Thyroid gland (tissue), 4 donors: ENCODE data around the gene PTCH2. TPM values are rescaled to one million over a fixed set of nuclear protein-coding genes. Genes with fewer than 3 reads are reported as not detected.
A peak's percentile ranks its signal among the peaks of the same experiment; 100 is the strongest.

ENCODE experiments used
- DNase-seq, 2 donors: peaks; one replicate each; pipeline ENCODE4 v3.0.0-alpha.2; 2019
- H3K27ac ChIP-seq, 3 donors: fragments of 200-600 bp; sonication (generic); 1 replicate in 2 of 3; 2 replicates in 1 of 3; pipeline ENCODE4 v1.5.1; 2016 to 2019; ENCODE audit warnings: mild to moderate bottlenecking in 1 of 3, moderate library complexity in 1 of 3
- H3K27me3 ChIP-seq: fragments of 200-600 bp; sonication (generic); one replicate; pipeline ENCODE4 v1.5.1; 2019
- H3K36me3 ChIP-seq, 2 donors: fragments of 200-600 bp; sonication (generic); one replicate each; pipeline ENCODE4 v1.5.1; 2016 to 2019
- H3K4me1 ChIP-seq, 2 donors: fragments of 200-600 bp; sonication (generic); one replicate each; pipeline ENCODE4 v1.5.1; 2017 to 2019
- H3K4me3 ChIP-seq, 3 donors: fragments of 200-600 bp; sonication (generic); replicated peaks in 1 of 3; 1 replicate in 2 of 3; 2 replicates in 1 of 3; pipeline ENCODE4 v1.5.1; 2016; ENCODE audit warnings: mild to moderate bottlenecking in 1 of 3
- H3K9me3 ChIP-seq: fragments of 200-600 bp; sonication (generic); one replicate; pipeline ENCODE4 v1.5.1; 2017
- POLR2A ChIP-seq, 2 donors: fragments of 450-650 bp; IDR thresholded peaks; one replicate each; pipeline ENCODE4 v1.6.1; 2017; ENCODE audit warnings: antibody characterized with exemption in 2 of 2, mild to moderate bottlenecking in 2 of 2, moderate library complexity in 1 of 2
- WGBS, 2 donors: methylation state at CpG; one replicate each; pipeline ENCODE4 v1.1.5; 2017; 5-methylcytosine and 5-hydroxymethylcytosine counted together
- intact Hi-C: fragments of 100-400 bp; cut with DNase I; formaldehyde crosslinking; loops from one replicate; pipeline ENCODE4 v1.15.1; 2023
- total RNA-seq, 4 donors: library from RNA; depleted of rRNA; stranded (reverse); fragments of >200 nt; gene quantifications; one replicate each; pipeline ENCODE4 v1.2.3, GENCODE V29; 2016
- TF ChIP-seq, protein P1 (sequence below), 6 experiments: fragments of 200-600 bp in 3 of 6; fragments of 450-650 bp in 3 of 6; sonication (generic) in 3 of 6; IDR thresholded peaks; one replicate each; pipeline ENCODE4 v1.5.1; 2016 to 2019; ENCODE audit warnings: antibody characterized with exemption in 6 of 6, mild to moderate bottlenecking in 2 of 6, inconsistent platforms in 1 of 6, moderate library complexity in 1 of 6

PTCH2 gene
- total RNA-seq, 4 donors from 2014 or later = 0.15 to 1.0 (median 0.52) TPM

DNA sequence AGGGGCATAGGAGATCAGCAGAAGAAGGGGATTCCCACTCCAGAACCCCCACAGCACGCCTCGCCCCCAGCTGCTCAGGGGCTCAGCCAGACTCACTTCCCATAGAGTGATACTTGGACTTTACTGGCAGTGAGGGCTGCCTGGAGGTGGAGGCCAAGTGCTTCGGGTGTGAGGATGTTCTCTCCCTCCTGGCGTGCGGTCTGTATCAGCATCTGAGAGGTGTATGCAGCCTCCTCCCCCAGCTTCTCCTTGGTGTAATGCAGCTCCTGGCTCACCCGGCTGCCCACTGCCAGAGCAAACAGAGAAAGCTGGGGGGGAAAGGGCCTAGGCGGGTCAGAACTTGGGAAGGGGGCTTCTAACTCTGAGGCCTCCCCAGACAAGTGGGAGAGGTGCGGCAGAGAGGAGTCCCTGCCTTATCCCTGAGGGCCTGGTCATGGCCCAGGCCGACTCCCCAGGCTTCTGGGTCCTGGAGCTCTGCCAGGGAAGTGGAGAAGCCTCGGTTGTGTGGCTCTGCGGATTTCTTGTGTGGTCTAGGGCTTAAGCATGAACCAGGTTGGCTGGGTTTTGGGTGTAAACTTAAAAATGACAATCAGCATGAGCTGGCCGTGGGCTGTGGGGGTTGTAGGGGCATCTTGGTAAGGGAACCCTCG lies 10.9 kb downstream of the PTCH2 start:
- no peaks in the 10 kb centered on the region for H3K36me3 ChIP-seq
- intact Hi-C loops = no loop called here
- DNase-seq = peak in 1 of 2 donors; percentile 36
- H3K4me3 ChIP-seq = no peak overlapping the region
- H3K9me3 ChIP-seq = no peaks in the 10 kb centered on the region
- peaks cover 0 to 4% of the 10 kb centered on the region in 2 donors for H3K4me1 ChIP-seq
- no peaks in the 10 kb centered on the region for H3K27me3 ChIP-seq
- WGBS, 2 donors = 65 to 67% methylated on average over 9 to 10 of the region's 13 CpGs
- TF ChIP-seq POLR2A (IDR thresholded peaks at IDR 0.05) = no peak
- TF ChIP-seq, protein P1, sequence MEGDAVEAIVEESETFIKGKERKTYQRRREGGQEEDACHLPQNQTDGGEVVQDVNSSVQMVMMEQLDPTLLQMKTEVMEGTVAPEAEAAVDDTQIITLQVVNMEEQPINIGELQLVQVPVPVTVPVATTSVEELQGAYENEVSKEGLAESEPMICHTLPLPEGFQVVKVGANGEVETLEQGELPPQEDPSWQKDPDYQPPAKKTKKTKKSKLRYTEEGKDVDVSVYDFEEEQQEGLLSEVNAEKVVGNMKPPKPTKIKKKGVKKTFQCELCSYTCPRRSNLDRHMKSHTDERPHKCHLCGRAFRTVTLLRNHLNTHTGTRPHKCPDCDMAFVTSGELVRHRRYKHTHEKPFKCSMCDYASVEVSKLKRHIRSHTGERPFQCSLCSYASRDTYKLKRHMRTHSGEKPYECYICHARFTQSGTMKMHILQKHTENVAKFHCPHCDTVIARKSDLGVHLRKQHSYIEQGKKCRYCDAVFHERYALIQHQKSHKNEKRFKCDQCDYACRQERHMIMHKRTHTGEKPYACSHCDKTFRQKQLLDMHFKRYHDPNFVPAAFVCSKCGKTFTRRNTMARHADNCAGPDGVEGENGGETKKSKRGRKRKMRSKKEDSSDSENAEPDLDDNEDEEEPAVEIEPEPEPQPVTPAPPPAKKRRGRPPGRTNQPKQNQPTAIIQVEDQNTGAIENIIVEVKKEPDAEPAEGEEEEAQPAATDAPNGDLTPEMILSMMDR (IDR thresholded peaks at IDR 0.05) = no peak
- no peak overlapping the region for H3K27ac ChIP-seq

- intact Hi-C loops = no loop called here
- Histone ChIP-seq H3K4me1 (peaks cover 0 to 4% of the 10 kb centered on the region in 2 donors), H3K27me3 (no peaks in the 10 kb centered on the region), H3K9me3 (no peaks in the 10 kb centered on the region), H3K36me3 (no peaks in the 10 kb centered on the region), H3K4me3 (no peak overlapping the region), H3K27ac (no peak overlapping the region)
- 15 to 19% methylated on average over 8 to 9 of the region's 9 CpGs for WGBS, 2 donors
- TF ChIP-seq, protein P1 (IDR thresholded peaks at IDR 0.05) = no peak
- TF ChIP-seq POLR2A (IDR thresholded peaks at IDR 0.05) = no peak
- DNase-seq = peak; percentile 43 to 52
These were observed 11.5 kb downstream of the PTCH2 start for GRCh38 chr1:44831516-44831915.

GRCh38 chr1:44830900-44831304 lies 12.2 kb downstream of the PTCH2 start:
- Histone ChIP-seq H3K27me3 (no peaks in the 10 kb centered on the region), H3K36me3 (no peaks in the 10 kb centered on the region), H3K4me1 (peaks cover 0 to 4% of the 10 kb centered on the region in 2 donors), H3K27ac (no peak overlapping the region), H3K9me3 (no peaks in the 10 kb centered on the region), H3K4me3 (no peak overlapping the region)
- DNase-seq = no peak
- 88 to 91% methylated on average over 6 to 9 of the region's 10 CpGs for WGBS, 2 donors
- intact Hi-C loops = no loop called here
- TF ChIP-seq, protein P1 (IDR thresholded peaks at IDR 0.05) = no peak

DNA sequence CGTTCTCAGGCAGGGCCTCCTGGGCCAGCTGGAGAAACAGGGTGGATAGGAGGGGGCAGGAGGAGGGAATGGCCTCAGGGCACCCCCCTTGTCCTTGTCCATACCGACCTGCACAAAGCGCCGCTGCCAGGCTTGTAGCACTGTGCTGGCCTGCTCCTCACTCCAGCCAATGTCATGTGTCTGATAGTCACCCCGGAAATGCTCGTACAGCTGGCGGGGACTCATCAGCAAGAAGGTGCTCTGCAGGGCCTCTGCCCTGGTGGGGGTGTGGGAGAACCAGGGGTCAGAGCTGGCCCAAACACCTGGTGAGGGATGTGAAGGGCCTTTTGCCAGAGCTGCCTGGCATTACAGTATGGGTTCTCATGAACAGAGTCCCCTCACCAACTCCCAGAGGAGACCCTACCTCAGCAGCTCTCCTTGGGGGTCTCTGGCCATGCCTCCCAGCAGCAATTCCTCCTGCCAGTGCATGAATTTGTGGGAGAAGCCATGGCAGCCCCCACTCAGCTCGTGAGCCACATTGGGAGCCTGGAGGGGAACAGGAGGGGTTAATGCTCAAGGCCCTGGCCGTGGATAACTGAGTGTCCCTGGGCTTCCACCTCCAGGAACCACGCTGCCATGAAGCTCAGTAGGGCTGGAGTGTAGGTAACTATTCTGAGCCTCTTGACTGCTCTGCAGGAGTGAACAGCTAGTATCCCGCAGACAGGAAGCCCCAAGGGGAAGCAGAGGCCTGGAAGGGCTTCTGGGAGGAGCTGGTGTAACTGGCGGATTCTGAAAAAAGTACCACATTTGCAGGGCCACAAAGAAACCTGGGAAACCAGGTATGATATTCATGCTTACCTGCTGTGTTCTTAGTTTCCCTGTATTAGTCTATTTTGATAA lies 13.3 kb downstream of the PTCH2 start:
- intact Hi-C loops = no loop called here
- H3K4me3 ChIP-seq = no peak overlapping the region
- no peaks in the 10 kb centered on the region for H3K36me3 ChIP-seq
- TF ChIP-seq, protein P1 (IDR thresholded peaks at IDR 0.05) = no peak
- no peak for TF ChIP-seq POLR2A (IDR thresholded peaks at IDR 0.05)
- no peaks in the 10 kb centered on the region for H3K27me3 ChIP-seq
- WGBS, 2 donors = 83 to 85% methylated on average over 11 to 12 of the region's 12 CpGs
- no peak for DNase-seq
- peaks cover 0 to 4% of the 10 kb centered on the region in 2 donors for H3K4me1 ChIP-seq
- H3K27ac ChIP-seq = no peak overlapping the region
- no peaks in the 10 kb centered on the region for H3K9me3 ChIP-seq
